HL-60/S4 (cell line): ENCODE results near the gene ST13.
"Not testable (repeated sequence)": the region's sequence is repeated elsewhere in the genome, so short reads cannot be mapped to it uniquely, and the experiment has no call there.

Experiments
- in situ Hi-C: fragments of 300-500 bp; cut with MboI; formaldehyde crosslinking; loops from 2 replicates; pipeline ENCODE4 v1.14.3; 2022; ENCODE audit warnings: low sequenced_read_pairs

ST13 gene

DNA sequence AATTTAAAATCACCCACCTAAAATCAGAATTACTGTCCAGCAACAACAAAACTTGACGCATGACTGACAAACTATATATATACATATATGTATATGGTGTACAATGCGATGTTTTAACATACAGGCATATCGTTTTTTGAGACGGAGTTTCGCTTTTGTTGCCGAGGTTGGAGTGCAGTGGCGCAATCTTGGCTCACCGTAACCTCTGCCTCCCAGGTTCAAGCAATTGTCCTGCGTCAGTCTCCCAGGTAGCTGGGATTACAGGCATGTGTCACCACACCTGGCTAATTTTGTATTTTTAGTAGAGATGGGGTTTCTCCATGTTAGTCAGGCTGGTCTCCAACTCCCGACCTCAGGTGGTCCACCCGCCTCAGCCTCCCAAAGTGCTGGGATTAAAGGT is 10.6 kb downstream of the ST13 start:
- in situ Hi-C loops: not testable (repeated sequence)

DNA sequence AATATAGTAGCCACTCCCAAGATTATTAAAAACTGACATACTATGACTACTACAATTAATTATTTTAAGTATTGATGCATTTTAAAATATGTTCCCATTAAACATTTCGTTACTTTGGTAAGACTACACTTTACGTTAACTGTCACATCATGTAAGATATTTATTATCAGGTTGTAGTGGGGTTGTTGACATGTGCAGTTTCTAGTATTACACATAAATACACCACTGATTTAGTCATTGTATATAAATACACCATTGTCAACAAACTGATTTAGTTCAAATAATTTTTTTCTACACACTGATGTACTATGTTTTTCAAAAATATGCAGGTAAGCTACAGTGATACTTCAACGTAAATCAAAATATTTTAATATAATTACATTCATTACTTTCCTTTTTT is 11.5 kb downstream of the ST13 start:
- in situ Hi-C loops: no loop called here

DNA sequence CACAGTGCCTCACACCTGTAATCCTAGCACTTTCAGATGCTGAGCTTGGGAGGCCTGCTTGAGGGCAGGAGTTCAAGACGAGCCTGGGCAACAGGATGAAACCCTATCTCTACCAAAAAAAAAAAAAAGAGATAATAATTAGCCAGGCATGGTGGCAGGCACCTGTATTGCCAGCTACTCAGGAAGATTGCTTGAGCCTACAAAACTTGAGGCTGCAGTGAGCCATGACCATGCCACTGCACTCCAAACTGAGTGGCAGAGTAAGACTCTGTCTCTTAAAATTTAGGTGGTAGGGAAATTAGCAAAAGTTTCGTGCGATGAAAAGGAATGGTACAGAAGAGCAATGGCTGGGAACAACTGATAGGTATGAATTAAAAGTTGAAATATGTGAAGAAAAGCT is 18.0 kb downstream of the ST13 start:
- in situ Hi-C loops: no loop called here

DNA sequence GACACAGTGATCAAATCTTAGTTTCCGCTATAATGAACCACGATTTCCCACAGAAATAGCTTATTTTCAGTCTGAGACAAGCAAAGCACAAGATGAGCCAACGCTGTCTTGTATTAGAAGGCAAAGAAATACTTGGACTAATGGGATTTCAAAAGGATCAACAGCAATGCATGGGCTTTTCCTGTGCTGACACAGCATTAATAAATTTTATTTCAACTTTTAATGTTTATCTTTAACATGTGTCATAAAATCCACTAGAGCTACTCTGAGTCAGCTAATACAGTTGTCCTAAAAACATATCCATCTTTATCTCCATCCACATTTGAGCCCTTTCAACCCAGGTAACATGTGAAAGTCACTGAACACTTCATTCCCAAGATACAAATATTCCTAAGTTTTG is 21.8 kb downstream of the ST13 start:
- in situ Hi-C loops: no loop called here

DNA sequence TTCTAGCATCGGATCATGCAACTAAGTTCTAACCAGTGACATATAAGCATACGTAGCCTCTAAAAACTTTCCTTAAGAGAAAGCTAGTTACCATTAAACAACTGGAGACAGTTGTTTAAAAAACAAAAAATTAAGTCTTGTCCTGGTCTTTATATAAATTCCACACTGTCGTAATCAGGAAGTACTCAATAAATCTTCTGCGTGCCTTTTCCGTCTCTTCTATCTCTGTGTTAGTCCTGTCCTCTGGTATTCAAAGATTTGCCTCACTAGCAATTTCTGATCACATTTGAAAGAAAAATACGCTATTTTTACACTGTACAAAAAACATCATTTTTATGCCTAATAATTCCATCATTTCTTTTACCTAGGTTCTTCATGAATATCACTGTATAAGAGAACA is 27.3 kb downstream of the ST13 start:
- in situ Hi-C loops: no loop called here

DNA sequence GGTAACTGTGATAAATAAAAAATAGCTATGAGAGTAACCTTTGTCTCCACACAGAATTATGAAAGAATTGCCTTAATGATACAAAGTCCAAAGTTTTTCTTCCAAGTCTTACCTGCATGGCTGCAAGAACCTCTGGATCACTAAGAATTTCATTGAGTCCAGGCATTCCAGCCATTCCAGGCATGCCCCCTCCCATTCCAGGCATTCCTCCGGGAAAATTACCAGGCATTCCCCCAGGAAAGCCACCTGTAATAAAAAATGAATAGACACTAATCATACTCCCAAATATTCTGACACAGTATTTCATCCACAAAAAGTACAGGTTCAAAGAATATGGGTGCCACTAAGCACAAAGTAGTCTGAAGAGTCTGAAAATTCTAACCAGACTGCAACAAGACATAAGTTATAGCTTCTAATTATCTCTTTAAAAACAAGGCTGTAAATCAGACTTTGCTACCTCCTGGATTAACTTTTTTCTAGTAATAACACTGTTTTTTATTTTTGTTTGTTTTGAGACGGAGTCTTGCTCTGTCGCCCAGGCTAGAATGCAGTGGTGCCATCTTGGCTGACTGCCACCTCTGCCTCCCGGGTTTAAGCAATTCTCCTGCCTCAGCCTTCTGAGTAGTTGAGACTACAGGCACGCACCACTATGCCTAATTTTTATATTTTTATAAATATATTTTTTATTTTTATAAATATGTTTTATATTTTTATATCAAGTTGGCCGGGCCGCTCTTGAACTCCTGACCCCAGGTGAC is 29.3 kb downstream of the ST13 start:
- in situ Hi-C loops: no loop called here

DNA sequence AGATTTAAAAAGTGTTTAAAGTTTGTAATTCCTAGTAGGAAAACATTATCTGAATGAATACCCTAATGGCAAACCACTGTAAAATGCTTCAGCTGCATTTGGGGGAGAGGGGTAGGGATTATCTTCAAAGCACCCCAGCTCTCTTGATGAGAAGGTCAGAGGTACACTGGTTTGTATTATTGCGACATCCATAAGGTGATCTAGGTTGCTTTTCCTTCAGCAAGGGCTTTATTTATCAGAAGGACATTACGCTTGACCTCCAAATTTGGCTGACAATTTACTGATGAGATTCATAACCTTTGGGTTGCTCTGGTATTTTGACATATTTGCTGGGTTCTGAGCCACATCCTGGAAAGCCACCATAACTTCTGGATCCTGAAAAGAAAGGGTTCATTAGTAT is 30.1 kb downstream of the ST13 start:
- in situ Hi-C loops: not testable (repeated sequence)

DNA sequence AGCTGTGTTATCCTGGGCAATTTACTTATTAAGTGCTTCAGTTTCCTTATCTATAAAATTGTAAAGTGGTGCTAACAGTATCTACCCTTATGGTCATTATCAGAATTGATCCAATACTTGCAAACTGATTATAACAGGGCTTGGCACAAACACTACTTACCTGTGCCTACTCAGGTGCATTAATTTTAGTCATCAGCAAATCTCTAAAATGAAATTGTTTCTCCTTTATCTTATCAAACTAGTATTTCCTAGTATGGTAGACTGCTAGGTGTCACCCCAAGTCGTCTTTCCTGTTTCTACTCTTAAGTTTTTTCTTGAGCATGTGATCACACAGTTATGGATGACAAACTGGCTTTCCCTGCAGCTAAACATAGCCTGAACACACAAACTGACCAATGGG is 33.0 kb downstream of the ST13 start:
- in situ Hi-C loops: no loop called here

DNA sequence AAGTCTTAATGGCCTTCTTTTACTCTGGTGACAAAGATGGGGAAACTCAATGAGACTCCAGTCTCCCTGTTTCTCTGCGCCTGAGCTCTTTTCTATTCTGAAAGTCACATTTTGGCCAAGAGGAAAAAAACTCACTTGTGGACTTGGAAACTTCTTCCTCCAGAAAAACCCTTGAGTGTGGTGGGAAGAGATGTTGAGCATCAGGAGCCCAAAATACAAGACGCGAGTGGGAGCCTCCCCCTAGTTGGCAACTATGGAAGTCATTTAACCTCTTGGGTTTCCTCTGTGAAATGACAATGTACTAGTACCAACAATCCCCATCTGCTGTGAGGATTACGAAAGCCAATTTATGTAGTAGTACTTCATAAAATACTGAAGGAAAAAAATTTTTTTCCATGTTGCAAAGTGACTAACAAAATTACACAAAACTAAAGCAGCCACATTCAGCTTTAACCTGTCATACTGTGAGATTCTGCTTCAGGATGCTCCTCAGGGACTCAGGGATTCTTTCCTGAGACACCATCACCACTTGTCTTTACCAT is 36.8 kb downstream of the ST13 start:
- in situ Hi-C loops: no loop called here

DNA sequence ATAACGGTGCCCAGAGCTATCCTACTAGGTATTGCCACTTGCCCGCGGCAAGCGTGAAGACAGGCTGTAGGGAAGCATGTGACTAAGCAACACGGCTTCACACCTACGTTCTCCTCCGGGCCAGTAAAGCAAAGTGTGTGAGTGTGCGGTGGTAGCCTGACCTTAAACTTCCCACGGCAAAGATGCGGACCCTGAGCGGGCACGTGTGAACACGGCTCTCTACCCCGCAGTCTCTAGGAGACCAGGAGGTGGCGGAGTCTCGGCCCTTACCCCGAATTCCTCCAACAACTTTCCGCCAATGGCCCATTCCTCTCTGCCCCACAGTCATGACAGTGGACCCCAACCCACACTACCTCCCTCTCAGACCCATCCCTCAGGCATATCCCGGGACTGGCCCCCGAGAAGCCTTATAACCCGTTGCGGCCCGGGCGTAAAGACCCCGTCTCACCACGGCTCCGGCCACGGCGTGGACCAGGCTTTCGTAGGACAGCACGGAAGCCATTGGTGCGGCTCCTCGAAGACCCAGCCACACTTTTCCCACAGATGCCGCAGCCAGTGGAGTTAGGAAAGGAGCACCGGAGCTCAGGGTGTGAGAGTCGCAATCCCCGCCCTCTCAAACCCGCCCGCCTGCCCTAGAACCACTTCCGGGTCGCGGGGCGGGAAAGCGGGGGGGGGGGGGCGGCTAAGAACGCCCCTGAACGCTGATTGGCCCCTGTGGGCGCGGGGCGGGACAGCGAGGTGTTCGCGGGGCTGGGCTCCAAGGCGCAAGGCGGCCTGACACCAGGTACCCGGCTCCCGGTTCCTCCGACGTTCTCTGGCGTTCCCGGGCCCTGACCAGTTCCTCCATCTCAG is 37.5 kb downstream of the ST13 start, which contains the start of gene SLC25A17:
Gene SLC25A17 (minus strand): TSS at position 600 of the 852 bp plus-strand sequence. CDS start 98 bp downstream, at position 502.
- in situ Hi-C loops: no loop called here

DNA sequence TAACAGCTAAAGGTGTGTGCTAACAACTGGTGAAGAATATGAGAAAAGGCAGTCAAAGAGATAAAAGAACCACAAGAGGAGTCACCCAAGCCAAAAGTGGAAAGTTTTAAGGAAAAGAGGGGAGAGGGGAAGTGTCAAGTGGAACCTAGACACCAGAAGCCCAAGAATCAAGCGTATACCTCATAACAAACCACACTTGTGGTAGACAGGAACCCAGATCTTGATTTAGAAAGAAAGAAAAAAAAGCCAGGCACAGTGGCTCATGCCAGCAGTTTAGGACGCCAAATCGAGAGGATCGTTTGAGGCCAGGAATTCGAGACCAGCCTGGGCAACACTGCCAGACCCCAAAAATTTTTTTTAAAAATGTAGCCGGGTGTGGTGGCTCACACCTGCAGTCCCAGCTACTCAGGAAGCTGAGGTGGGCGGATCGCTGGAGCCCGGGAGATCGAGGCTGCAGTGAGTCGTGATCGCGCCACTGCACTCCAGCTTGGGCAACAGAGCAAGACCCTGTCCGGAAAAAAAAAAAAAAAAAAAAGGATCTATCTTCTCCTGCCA is 38.2 kb downstream of the ST13 start:
- in situ Hi-C loops: no loop called here

DNA sequence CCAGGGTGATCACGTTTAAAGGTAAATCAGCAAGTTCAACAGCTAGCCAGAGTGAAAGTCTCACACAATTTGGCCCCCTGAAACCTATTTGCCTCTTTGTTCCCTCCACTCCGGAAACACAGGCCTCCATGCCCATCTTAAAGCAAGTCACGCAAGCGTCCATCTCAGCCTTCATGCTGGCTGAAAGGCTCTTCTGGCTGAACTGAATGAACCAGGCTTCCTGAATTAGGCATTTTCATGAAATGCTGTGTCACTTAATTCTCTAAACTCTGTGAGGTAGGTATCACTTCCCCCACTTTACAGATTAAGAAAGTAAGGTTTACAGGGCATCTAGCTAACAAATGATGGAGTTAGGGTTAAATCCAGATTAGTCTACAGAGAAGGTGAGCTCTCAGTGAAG is 38.7 kb downstream of the ST13 start:
- in situ Hi-C loops: no loop called here

DNA sequence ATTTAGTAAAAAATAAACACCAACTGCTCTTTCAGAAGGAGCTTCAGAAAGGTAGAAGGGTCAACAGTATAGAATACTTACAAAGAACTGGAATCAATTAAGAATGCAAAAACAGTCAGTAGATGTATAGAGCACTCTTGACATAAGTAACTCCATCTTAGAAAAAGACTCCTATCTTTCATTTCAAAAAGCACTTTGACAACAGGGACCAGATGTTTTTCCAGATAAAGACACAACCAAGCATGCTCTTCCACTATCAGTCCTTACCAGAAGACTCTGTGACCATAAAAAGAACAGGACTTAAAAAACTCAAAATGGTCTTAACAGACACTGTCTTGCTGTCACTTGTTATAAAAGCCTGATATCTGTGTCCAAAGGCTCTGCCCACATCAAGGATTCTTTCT is 42.5 kb downstream of the ST13 start:
- in situ Hi-C loops: no loop called here

DNA sequence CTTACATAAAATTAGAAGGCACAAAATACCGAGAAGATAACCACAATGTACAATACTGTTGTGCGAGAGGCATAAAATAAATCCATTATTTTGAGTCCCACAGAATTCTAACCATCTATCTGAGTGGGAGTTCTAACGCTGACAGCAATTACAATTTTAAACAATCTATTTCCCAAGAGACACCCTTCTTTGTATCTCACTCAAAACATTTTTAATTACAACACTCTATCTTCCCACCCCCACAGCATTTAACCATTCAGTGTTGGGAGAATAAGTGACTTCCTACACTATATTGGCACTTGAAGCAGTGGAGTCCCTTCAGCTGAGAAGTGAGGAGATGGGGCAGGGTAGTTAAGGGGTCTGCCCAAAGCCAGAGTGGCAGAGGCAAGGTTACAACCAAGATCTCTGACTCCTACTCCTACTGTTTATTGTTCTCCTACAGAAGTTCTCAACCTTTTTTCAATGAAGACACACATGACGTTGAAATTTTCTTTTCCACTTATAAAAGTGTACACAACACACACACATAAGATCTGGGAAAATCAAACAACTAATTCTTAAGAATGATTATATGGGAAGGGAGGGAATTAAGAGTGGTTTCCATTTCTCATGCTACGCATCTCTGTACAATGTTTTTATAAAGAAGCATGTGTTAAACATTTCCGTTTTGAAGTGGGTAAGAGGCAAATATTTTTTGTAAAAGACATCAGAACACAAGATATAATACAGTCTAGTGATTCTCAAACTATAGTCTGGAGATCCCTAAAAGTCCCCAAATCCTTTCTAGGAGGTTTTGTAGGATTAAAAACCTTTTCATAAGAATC is 48.2 kb downstream of the ST13 start:
- in situ Hi-C loops: no loop called here

DNA sequence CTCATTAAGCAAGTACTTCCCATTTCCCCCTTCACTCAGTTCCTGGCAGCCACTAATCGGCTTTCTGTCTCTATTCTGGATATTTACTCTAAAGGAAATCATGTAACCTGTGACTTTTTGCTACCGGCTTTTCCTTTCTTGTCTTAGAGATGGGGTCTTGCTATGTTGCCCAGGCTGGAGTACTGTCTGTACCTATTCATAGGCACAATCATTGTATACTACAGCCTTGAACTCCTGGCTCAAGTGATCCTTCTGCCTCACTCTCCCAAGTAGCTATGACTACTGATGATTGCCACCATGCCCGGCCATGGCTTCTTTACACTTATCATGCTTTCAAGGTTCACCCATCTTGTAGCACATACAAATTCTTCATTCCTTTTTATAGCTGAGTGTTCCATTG is 49.7 kb downstream of the ST13 start:
- in situ Hi-C loops: no loop called here

DNA sequence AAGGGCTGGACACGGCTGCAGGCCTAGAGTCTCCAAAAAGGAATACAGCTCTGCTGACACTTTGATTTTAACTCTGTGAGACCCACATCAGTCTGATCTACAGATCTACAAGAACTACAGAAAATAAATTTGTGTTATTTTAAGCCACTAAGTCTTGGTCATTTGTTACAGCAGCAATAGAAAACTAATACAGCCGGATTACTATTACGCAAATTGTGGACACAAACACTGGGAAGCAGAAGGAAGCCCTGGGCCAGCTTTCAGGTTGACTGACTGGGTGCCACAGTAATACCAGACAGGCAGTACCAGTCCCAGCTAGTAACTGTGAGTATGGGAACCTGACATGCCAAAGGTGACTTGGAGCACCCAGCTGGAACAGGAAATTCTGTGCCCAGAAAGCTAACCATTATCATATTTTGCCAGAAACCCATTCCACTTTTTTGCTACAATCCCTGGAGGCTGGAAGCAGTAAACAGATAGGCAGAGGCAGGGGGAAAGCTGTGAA is 50.7 kb downstream of the ST13 start:
- in situ Hi-C loops: no loop called here

DNA sequence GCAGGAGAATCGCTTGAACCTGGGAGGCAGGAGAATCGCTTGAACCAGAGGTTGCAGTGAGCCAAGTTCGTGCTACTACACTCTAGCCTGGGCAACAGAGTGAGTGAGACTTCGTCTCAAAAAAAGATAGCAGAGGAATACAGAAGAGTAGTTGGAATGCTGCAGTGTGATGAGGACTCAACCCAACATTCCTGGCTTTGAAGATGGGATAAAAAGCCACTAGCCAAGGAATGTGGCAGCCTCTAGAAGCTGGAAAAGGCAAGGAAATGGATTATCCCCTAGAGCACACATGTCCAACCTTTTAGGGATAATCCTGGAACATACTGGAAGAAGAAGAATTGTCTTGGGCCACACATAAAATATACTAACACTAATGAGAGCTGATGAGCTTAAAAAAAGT is 51.2 kb downstream of the ST13 start:
- in situ Hi-C loops: no loop called here

DNA sequence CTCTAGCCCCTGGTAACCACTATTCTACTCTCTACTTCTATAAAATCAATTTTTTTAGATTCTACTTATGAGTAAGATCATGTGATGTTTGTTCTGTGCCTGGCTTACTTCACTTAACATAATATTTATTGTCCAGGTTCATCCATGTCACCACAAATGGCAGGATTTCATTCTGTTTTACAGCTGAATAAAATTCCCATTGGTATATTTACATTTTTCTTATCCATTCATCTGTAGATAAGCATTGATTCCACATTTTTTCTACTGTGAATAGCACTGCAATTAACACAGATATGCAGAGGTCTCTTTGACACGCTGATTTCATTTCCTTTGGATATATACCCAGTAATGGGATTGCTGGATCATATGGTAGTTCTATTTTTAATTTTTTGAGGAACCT is 53.1 kb downstream of the ST13 start:
- in situ Hi-C loops: no loop called here

DNA sequence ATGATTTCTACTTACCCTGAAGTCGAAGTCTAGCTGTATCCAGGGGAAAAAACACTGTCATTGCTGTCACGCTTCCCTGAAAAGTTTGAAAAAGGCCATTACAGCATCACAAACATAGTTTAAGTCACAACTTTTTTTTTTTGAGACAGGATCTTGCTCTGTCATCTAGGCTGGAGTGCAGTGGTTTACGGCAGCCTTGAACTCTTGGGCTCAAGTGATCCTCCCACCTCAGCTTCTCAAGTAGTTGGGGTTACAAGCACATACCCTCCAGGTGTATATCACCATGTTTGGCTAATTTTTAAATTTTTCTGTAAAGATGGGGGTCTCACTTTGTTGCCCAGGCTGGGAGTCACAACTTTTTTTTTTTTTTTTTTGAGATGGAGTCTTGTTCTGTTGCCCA is 57.4 kb downstream of the ST13 start:
- in situ Hi-C loops: no loop called here

DNA sequence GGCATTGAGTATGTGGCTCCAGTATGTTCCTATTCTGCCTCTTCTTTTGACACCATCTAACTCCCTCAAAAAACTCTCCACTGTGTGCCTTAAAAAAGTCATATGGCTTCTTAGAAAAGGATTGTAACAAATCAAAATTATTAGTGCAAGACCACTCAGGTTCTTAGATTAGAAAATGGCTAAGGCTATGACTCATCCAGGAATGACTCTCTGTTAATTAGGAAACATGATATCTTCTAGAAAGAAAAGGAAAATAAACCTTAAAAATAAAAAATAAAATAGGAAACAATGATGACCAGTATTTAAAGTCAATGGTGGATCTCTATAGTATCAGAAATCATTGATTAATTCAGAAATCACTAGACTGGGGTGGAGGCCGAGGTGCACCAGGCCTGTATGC is 59.0 kb downstream of the ST13 start:
- in situ Hi-C loops: no loop called here

DNA sequence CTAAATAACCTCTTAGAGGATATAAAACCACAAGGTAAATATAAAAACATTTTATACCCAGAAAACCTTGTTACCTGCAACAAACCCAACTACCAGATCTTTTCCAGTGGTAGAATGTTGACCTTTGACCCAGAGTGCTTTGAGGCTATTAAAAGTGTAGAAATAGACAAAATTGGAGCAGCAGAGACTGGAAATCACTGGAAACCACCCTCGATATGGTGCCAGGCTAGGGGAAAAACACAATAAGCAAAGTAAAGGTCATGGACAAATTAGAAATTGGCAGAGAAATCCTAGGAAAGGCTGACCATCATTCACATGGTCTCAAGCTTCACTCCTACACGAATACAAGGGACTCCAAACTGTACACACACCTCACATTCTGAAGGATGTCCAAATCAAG is 64.0 kb downstream of the ST13 start:
- in situ Hi-C loops: no loop called here
